Testis (tissue), 2 donors: ENCODE data around the gene SLC10A6.

Experiments
- CTCF ChIP-seq, 3 experiments: fragments of 450-650 bp in 2 of 3; fragments of 200-600 bp in 1 of 3; sonication (generic) in 1 of 3; IDR thresholded peaks; one replicate each; pipeline ENCODE4 v1.5.1; 2016 to 2019; ENCODE audit warnings: antibody characterized with exemption in 3 of 3, mild to moderate bottlenecking in 2 of 3, moderate library complexity in 1 of 3
- POLR2A ChIP-seq: fragments of 450-650 bp; IDR thresholded peaks from one replicate; pipeline ENCODE4 v1.6.1; 2017; ENCODE audit warnings: antibody characterized with exemption, mild to moderate bottlenecking, moderate library complexity

- TF ChIP-seq CTCF (IDR thresholded peaks at IDR 0.05), result no peak
- TF ChIP-seq POLR2A, result no peak
Measured at GRCh38 chr4:86818211-86818610, 31.0 kb downstream of the SLC10A6 start.
